Gastroesophageal sphincter (tissue), 2 donors: ENCODE results near the gene FRMD6.

Source experiments
- EP300 ChIP-seq: sonication (generic); formaldehyde crosslinking; IDR thresholded peaks from one replicate; pipeline ENCODE4 v1.6.1; 2017; ENCODE audit warnings: antibody characterized with exemption, mild to moderate bottlenecking
- POLR2A ChIP-seq, 2 donors: fragments of 450-650 bp; IDR thresholded peaks; one replicate each; pipeline ENCODE4 v1.6.1; 2017; ENCODE audit warnings: antibody characterized with exemption in 2 of 2, mild to moderate bottlenecking in 2 of 2, moderate library complexity in 1 of 2

DNA sequence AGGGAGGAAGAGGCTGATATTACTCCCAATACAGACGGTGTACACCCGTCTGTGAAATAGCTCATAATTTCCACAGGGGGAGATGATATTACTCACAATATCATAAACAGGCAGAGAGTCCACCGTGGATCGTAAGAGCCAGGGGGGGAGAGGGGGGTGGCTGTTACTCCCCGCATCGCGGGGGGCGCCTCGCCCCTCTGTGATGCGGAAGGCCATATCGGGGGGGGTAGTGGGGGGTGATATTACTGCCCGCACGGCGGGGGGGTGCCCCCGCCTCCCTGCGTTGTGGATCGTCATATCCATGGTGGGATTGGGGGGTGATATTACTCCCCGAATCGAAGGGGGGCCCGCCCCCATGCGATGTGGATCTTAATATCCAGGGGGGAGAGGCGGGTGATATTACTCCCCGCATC is 91.9 kb downstream of the FRMD6 start:
- TF ChIP-seq EP300 (no peak), POLR2A (IDR thresholded peaks at IDR 0.05) (no peak)
